Hepatocyte (in vitro differentiated cells): ENCODE data around the gene KPNB1. TPM values are rescaled to one million over a fixed set of nuclear protein-coding genes. Genes with fewer than 3 reads are reported as not detected.

Experiments
- DNase-seq: peaks from one replicate; pipeline ENCODE4 v3.0.0-alpha.2; 2016; ENCODE audit warnings: low spot score
- H2AFZ ChIP-seq: fragments of 200-600 bp; sonication (generic); 2 replicates; pipeline ENCODE4 v1.6.0; 2016; ENCODE audit warnings: antibody characterized with exemption, mild to moderate bottlenecking
- H3K27ac ChIP-seq: fragments of 200-600 bp; sonication (generic); 2 replicates; pipeline ENCODE4 v1.5.1; 2016; ENCODE audit warnings: mild to moderate bottlenecking
- H3K27me3 ChIP-seq: fragments of 200-600 bp; sonication (generic); 2 replicates; pipeline ENCODE4 v1.6.1; 2016
- H3K36me3 ChIP-seq: fragments of 200-600 bp; sonication (generic); replicated peaks from 2 replicates; pipeline ENCODE4 v1.5.1; 2016; ENCODE audit warnings: low read depth; ENCODE audit not compliant: insufficient read depth
- H3K4me1 ChIP-seq: fragments of 200-600 bp; sonication (generic); 2 replicates; pipeline ENCODE4 v1.5.1; 2016; ENCODE audit warnings: mild to moderate bottlenecking, moderate library complexity; ENCODE audit not compliant: insufficient read depth
- H3K4me2 ChIP-seq: fragments of 200-600 bp; sonication (generic); 2 replicates; pipeline ENCODE4 v1.6.0; 2016
- H3K4me3 ChIP-seq: fragments of 200-600 bp; sonication (generic); 2 replicates; pipeline ENCODE4 v1.5.1; 2016; ENCODE audit warnings: mild to moderate bottlenecking
- H3K79me2 ChIP-seq: fragments of 200-600 bp; sonication (generic); 2 replicates; pipeline ENCODE4 v1.6.0; 2017; ENCODE audit warnings: mild to moderate bottlenecking
- H3K9me2 ChIP-seq: fragments of 200-600 bp; sonication (generic); replicated peaks from 2 replicates; pipeline ENCODE4 v1.6.0; 2017; ENCODE audit warnings: mild to moderate bottlenecking; ENCODE audit not compliant: insufficient read depth
- H3K9me3 ChIP-seq: fragments of 200-600 bp; sonication (generic); 2 replicates; pipeline ENCODE4 v1.5.1; 2016; ENCODE audit warnings: low read depth, mild to moderate bottlenecking
- H4K20me1 ChIP-seq: fragments of 200-600 bp; sonication (generic); 2 replicates; pipeline ENCODE4 v1.6.0; 2016; ENCODE audit warnings: mild to moderate bottlenecking; ENCODE audit not compliant: insufficient read depth, poor library complexity, severe bottlenecking
- CTCF ChIP-seq: fragments of 200-600 bp; sonication (generic); IDR thresholded peaks from 2 replicates; pipeline ENCODE4 v1.5.1; 2016; ENCODE audit warnings: antibody characterized with exemption, mild to moderate bottlenecking; ENCODE audit not compliant: poor library complexity
- EZH2 ChIP-seq: fragments of 200-600 bp; sonication (generic); IDR thresholded peaks from 2 replicates; pipeline ENCODE4 v1.6.1; 2016; ENCODE audit warnings: antibody characterized with exemption, mild to moderate bottlenecking, borderline replicate concordance
- EZH2phosphoT487 ChIP-seq: fragments of 200-600 bp; sonication (generic); IDR thresholded peaks from one replicate; pipeline ENCODE4 v1.6.1; 2018; ENCODE audit warnings: antibody characterized with exemption, mild to moderate bottlenecking, low read depth, moderate library complexity; ENCODE audit not compliant: unreplicated experiment, severe bottlenecking
- WGBS: methylation state at CpG from one replicate; pipeline ENCODE4 v1.1.6; 2016; ENCODE audit warnings: low lambda C conversion rate; ENCODE audit errors: missing lambda C conversion rate; 5-methylcytosine and 5-hydroxymethylcytosine counted together
- polyA plus RNA-seq: library from polyadenylated mRNA; unstranded; fragments of >200 nt; fragmentation: Nextera tagmentation; extraction: Ambion mirVana; gene quantifications from 2 replicates; pipeline ENCODE4 v1.2.1, GENCODE V29; 2016
- total RNA-seq: library from RNA; depleted of rRNA; stranded (reverse); fragments of >200 nt; gene quantifications from 2 replicates; pipeline ENCODE4 v1.2.3, GENCODE V29; 2014

Gene KPNB1
- total and polyA plus RNA-seq, 2 experiments from 2014 or later: 59.5 to 194 TPM

DNA sequence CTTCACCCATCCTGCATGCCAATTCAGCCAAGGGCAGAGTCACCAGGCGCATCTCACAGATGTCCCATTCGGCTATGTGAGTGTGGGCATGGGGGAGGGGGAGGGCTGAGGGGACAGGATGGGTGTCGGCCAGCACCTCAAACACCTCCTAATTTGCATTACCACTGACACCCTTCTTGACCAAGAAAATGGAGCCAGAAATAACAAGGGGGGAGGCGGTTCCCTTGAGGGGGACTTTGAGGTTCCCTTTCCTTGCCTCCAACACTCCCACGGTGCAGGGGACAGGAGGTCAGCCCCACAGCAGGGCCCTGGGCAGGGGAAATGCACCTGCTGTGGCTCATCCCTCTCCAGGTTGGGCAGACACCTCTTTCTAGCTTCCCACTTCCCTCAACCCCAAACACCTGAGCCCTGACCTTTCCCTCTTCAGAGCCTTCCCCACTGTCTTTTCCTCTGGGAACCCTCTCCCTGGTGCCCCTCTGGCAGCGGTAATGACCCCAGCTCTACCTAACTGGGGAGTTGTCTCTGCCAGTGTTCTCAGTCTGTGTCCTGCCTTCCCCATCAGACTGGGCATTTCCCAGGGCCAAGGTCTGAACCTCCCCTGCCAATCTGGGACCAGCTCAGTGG is 65.2 kb downstream of the KPNB1 start:
- H3K4me1 ChIP-seq: no peaks in the 10 kb centered on the region
- H3K9me3 ChIP-seq: no peaks in the 10 kb centered on the region
- no peak for DNase-seq
- no peaks in the 10 kb centered on the region for H3K36me3 ChIP-seq
- 87% methylated on average over 6 of the region's 6 CpGs for WGBS
- H3K27me3 ChIP-seq: peaks cover 35% of the 10 kb centered on the region
- no peak overlapping the region for H3K4me3 ChIP-seq
- no peak overlapping the region for H3K27ac ChIP-seq
- no peaks in the 10 kb centered on the region for H4K20me1 ChIP-seq
- no peak for TF ChIP-seq CTCF
- TF ChIP-seq EZH2phosphoT487: no peak
- no peak for TF ChIP-seq EZH2
- H3K79me2 ChIP-seq: no peaks in the 10 kb centered on the region
- no peak overlapping the region for H3K4me2 ChIP-seq
- H2AFZ ChIP-seq: no peak overlapping the region
- H3K9me2 ChIP-seq: no peaks in the 10 kb centered on the region

- Histone ChIP-seq H3K27ac (no peak overlapping the region), H3K4me1 (no peaks in the 10 kb centered on the region), H3K9me2 (no peaks in the 10 kb centered on the region), H3K4me3 (no peak overlapping the region), H2AFZ (no peak overlapping the region), H3K36me3 (no peaks in the 10 kb centered on the region), H4K20me1 (no peaks in the 10 kb centered on the region), H3K27me3 (peaks cover 44% of the 10 kb centered on the region), H3K79me2 (no peaks in the 10 kb centered on the region), H3K9me3 (no peaks in the 10 kb centered on the region), H3K4me2 (no peak overlapping the region)
- DNase-seq: no peak
- TF ChIP-seq EZH2 (no peak), CTCF (no peak), EZH2phosphoT487 (no peak)
- 77% methylated on average over 10 of the region's 10 CpGs for WGBS
Measured at GRCh38 chr17:47715669-47716325, 66.1 kb downstream of the KPNB1 start.

DNA sequence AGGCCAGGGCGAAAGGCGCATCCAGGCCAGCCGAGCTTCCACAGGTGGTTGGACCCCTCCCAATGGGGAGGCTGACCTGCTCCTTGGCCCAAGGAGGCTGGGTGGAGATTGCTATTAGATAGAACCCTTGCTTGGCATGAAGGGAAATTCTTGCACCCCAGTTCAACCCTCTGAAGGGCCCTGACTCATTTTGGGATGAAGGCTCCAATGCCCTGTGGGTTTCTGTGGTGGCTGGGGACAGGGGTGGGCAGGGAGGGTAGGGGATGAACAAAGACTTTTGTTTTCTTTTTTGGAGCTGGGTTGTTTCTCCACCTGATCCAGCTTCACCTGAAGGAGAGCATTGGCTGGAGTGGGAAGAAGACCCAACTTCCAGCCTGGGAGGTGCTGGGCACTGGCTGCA is 66.7 kb downstream of the KPNB1 start:
- Histone ChIP-seq H3K27me3 (peaks cover 50% of the 10 kb centered on the region), H3K27ac (no peak overlapping the region), H3K9me3 (no peaks in the 10 kb centered on the region), H3K79me2 (no peaks in the 10 kb centered on the region), H4K20me1 (no peaks in the 10 kb centered on the region), H3K36me3 (no peaks in the 10 kb centered on the region), H3K4me3 (no peak overlapping the region), H2AFZ (no peak overlapping the region), H3K4me1 (no peaks in the 10 kb centered on the region), H3K4me2 (no peak overlapping the region), H3K9me2 (no peaks in the 10 kb centered on the region)
- WGBS: 86% methylated on average over 3 of the region's 3 CpGs
- TF ChIP-seq CTCF (no peak), EZH2phosphoT487 (no peak), EZH2 (no peak)
- DNase-seq: no peak
